OCI-LY7 (cell line): ENCODE measurements around the gene SBF2.

ENCODE experiments used
- EZH2phosphoT487 ChIP-seq: fragments of 200-600 bp; sonication (generic); IDR thresholded peaks from 2 replicates; pipeline ENCODE4 v1.6.1; 2018; ENCODE audit warnings: low read depth, borderline replicate concordance, mild to moderate bottlenecking, mixed run types, antibody characterized with exemption, low read length, moderate library complexity, mixed read lengths
- TF ChIP-seq, protein P1 (sequence below): fragments of 200-600 bp; sonication (generic); conservative IDR thresholded peaks from 2 replicates; pipeline ENCODE4 v1.5.1; 2014; ENCODE audit warnings: mild to moderate bottlenecking, antibody characterized with exemption, low read length, moderate library complexity, mixed read lengths

DNA sequence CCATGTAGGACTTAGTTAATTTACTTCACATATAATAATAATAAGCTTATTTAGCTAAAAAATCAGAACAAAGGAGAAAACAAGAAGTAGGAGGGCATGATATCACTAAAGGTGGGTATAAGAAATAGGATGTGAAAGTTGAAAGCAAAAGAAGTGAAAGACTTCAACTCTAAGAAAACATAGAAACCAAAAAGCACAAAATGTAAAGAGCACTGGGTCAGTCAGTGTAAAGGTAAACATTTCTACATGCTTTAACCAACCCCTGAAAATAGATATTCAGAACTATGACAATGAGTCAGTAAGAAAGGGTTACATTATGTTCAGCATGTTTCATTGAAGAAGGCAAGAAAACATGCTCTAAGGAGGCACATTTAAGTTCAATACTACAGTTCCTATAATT lies 331.3 kb downstream of the SBF2 start:
- TF ChIP-seq, protein P1, sequence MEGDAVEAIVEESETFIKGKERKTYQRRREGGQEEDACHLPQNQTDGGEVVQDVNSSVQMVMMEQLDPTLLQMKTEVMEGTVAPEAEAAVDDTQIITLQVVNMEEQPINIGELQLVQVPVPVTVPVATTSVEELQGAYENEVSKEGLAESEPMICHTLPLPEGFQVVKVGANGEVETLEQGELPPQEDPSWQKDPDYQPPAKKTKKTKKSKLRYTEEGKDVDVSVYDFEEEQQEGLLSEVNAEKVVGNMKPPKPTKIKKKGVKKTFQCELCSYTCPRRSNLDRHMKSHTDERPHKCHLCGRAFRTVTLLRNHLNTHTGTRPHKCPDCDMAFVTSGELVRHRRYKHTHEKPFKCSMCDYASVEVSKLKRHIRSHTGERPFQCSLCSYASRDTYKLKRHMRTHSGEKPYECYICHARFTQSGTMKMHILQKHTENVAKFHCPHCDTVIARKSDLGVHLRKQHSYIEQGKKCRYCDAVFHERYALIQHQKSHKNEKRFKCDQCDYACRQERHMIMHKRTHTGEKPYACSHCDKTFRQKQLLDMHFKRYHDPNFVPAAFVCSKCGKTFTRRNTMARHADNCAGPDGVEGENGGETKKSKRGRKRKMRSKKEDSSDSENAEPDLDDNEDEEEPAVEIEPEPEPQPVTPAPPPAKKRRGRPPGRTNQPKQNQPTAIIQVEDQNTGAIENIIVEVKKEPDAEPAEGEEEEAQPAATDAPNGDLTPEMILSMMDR = no peak
- TF ChIP-seq EZH2phosphoT487 = no peak
